SJCRH30 (cell line): ENCODE results near the gene NLE1. TPM values are rescaled to one million over a fixed set of nuclear protein-coding genes. Genes with fewer than 3 reads are reported as not detected.

Experiments used
- DNase-seq, 2 experiments: peaks; one replicate each; pipeline ENCODE4 v3.0.0-alpha.2; 2015 to 2020
- H3K27ac ChIP-seq: fragments of 250-450 bp; sonication (Bioruptor Pico); 2 replicates; pipeline ENCODE4 v1.5.1; 2020; ENCODE audit warnings: mild to moderate bottlenecking, moderate library complexity
- H3K27me3 ChIP-seq: fragments of 250-450 bp; sonication (Bioruptor Pico); 2 replicates; pipeline ENCODE4 v1.5.1; 2020; ENCODE audit warnings: mild to moderate bottlenecking, moderate library complexity
- H3K36me3 ChIP-seq: fragments of 250-450 bp; sonication (Bioruptor Pico); 2 replicates; pipeline ENCODE4 v1.5.1; 2020; ENCODE audit warnings: mild to moderate bottlenecking, moderate library complexity
- H3K4me1 ChIP-seq: fragments of 250-450 bp; sonication (Bioruptor Pico); 2 replicates; pipeline ENCODE4 v1.5.1; 2020; ENCODE audit warnings: mild to moderate bottlenecking, moderate library complexity
- H3K4me3 ChIP-seq: fragments of 250-450 bp; sonication (Bioruptor Pico); 2 replicates; pipeline ENCODE4 v1.5.1; 2020; ENCODE audit warnings: mild to moderate bottlenecking, moderate library complexity
- H3K9me3 ChIP-seq: fragments of 250-450 bp; sonication (Bioruptor Pico); replicated peaks from 2 replicates; pipeline ENCODE4 v1.5.1; 2020; ENCODE audit warnings: mild to moderate bottlenecking, moderate library complexity
- total RNA-seq: library from RNA; depleted of rRNA; stranded (reverse); fragments of >200 nt; shearing (Covaris generic); gene quantifications from 2 replicates; pipeline ENCODE4 v1.2.3, GENCODE V29; 2014

NLE1 gene
- total RNA-seq, 1 experiment from 2014 or later: 23.9 TPM

DNA sequence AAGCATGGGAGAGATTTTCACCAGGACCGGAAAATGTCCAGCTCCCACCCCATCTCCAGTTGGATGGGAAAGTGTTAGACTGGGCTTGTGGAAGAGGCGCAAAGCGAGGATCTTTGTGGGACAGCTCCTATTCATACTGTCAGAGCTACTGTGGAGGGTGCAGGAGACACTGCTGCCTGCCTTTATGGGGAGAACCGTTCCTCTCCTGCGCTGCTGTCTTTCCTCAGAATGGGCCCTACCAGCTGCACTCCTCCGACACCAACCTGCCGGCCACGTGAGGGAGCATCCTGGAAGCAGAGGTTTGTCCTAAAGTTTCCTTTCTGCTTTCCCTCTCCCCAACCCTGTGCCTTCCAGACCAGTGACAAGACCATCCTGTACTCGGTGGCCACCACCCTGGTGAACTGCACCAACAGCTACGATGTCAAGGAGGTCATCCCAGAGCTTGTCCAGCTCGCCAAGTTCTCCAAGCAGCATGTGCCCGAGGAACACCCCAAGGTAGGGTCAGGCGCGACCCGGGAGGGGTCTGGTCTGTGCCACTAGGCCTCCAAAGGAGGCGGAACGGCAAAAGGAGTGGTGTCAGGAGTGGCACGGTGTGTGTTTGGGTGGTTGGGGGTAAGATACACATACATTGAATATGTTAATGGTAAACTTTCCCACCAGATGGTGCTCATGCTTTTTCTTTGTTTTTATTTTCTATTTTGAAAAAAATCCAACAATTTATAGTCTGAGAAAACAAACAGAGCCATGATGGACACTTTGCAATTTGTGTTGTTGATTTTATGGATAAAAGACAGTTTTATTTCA, 29.1 kb upstream of the NLE1 start:
- DNase-seq: peak in 1 of 2 experiments; percentile 30
- Histone ChIP-seq H3K27me3 (0 out of 2 replicates have a peak, but pooled peaks cover 5% of the 10 kb centered on the region), H3K4me3 (no peak overlapping the region), H3K4me1 (no peaks in the 10 kb centered on the region; the same call in 1 of the 2 replicates), H3K9me3 (no peaks in the 10 kb centered on the region), H3K27ac (no peak overlapping the region), H3K36me3 (no peaks in the 10 kb centered on the region)

- Histone ChIP-seq H3K27me3 (0 out of 2 replicates have a peak, but pooled peaks cover 5% of the 10 kb centered on the region), H3K9me3 (no peaks in the 10 kb centered on the region), H3K36me3 (no peaks in the 10 kb centered on the region), H3K27ac (no peak overlapping the region), H3K4me3 (no peak overlapping the region), H3K4me1 (no peaks in the 10 kb centered on the region; the same call in 1 of the 2 replicates)
- DNase-seq: no peak
Measured at GRCh38 chr17:35169835-35170363, 27.8 kb upstream of the NLE1 start.

DNA sequence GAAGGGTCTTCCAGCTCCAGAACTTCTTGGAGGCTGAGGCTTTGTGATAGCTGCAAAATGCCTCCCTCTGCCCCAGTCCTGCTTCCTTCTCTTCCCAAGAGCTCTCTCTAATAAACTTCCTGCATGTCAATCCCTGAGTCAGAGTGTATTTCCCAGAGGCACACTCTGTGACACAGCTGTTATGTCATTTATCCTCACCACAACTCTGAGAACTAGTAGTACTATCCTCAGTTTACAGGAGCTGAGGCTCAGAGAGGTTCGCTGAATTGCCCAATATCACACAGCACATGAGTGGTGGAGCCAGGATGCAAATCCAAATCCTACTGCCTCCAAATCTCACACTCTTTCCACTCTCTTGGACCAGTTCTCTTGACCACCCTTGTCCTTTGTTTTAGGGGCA, 25.6 kb upstream of the NLE1 start:
- H3K27ac ChIP-seq: no peak overlapping the region
- H3K4me1 ChIP-seq: no peaks in the 10 kb centered on the region; the same call in 1 of the 2 replicates
- peak in 1 of 2 experiments; percentile 30 for DNase-seq
- no peaks in the 10 kb centered on the region for H3K9me3 ChIP-seq
- no peaks in the 10 kb centered on the region for H3K36me3 ChIP-seq
- H3K4me3 ChIP-seq: no peak overlapping the region
- H3K27me3 ChIP-seq: peaks cover 7% of the 10 kb centered on the region; the same call in 1 of the 2 replicates

GRCh38 chr17:35167046-35167445, 24.9 kb upstream of the NLE1 start:
- no peaks in the 10 kb centered on the region; the same call in 1 of the 2 replicates for H3K4me1 ChIP-seq
- H3K9me3 ChIP-seq: no peaks in the 10 kb centered on the region
- no peak overlapping the region for H3K27ac ChIP-seq
- H3K4me3 ChIP-seq: no peak overlapping the region
- peaks cover 9% of the 10 kb centered on the region; the same call in 1 of the 2 replicates for H3K27me3 ChIP-seq
- no peaks in the 10 kb centered on the region for H3K36me3 ChIP-seq
- DNase-seq: peak in 1 of 2 experiments; percentile 18

- H3K4me3 ChIP-seq: no peak overlapping the region
- DNase-seq: no peak
- peaks cover 9% of the 10 kb centered on the region; the same call in 1 of the 2 replicates for H3K27me3 ChIP-seq
- H3K4me1 ChIP-seq: no peaks in the 10 kb centered on the region; the same call in 1 of the 2 replicates
- H3K27ac ChIP-seq: no peak overlapping the region
- H3K36me3 ChIP-seq: no peaks in the 10 kb centered on the region
- H3K9me3 ChIP-seq: no peaks in the 10 kb centered on the region
Measured at GRCh38 chr17:35166526-35166925, 24.4 kb upstream of the NLE1 start.

DNA sequence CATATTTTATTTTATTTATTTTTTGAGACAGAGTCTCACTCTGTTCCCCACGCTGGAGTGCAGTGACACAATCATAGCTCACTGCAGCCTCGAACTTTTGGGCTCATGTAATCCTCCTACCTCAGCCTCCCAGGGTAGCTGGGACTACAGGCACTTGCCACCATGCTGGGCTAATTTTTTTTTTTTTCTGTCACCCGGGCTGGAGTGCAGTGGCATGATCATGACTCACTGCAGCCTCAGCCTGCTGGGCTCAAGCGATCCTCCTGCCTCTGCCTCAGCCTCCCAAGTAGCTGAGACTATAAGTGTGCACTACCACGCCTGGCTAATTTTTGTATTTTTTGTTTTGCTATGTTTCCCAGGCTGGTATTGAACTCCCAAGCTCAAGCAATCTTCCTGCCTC, 22.6 kb upstream of the NLE1 start:
- no peaks in the 10 kb centered on the region for H3K36me3 ChIP-seq
- peaks cover 6% of the 10 kb centered on the region; the same call in 1 of the 2 replicates for H3K27me3 ChIP-seq
- no peaks in the 10 kb centered on the region for H3K9me3 ChIP-seq
- no peak overlapping the region for H3K27ac ChIP-seq
- H3K4me1 ChIP-seq: no peaks in the 10 kb centered on the region; the same call in 1 of the 2 replicates
- no peak overlapping the region for H3K4me3 ChIP-seq
- no peak for DNase-seq

DNA sequence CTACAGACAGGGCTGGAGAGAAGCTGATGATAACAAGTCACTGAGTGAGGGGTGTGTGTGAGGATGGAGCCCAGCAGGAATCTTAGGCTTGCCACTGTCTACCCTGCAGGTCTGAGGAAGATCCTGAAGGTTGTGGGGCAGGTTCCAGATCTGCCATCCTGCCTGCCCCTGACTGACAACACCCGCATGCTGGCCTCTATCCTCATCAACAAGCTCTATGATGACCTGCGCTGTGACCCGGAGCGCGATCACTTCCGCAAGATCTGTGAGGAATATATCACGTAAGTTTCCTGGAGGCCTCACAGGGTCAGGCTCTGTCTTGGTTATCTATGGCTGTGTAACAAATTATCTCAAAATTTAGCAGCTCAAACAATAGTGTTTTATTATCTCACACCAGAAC, 21.8 kb upstream of the NLE1 start:
- Histone ChIP-seq H3K4me1 (no peaks in the 10 kb centered on the region; the same call in 1 of the 2 replicates), H3K4me3 (no peak overlapping the region), H3K36me3 (no peaks in the 10 kb centered on the region), H3K9me3 (no peaks in the 10 kb centered on the region), H3K27ac (no peak overlapping the region), H3K27me3 (peaks cover 4% of the 10 kb centered on the region; the same call in 1 of the 2 replicates)
- no peak for DNase-seq

- DNase-seq: no peak
- H3K36me3 ChIP-seq: no peaks in the 10 kb centered on the region
- peaks cover 4% of the 10 kb centered on the region; the same call in 1 of the 2 replicates for H3K27me3 ChIP-seq
- H3K27ac ChIP-seq: no peak overlapping the region
- no peaks in the 10 kb centered on the region; the same call in 1 of the 2 replicates for H3K4me1 ChIP-seq
- H3K4me3 ChIP-seq: no peak overlapping the region
- H3K9me3 ChIP-seq: no peaks in the 10 kb centered on the region
Measured at GRCh38 chr17:35162755-35163154, 20.7 kb upstream of the NLE1 start.

- H3K27me3 ChIP-seq: peaks cover 4% of the 10 kb centered on the region; the same call in 1 of the 2 replicates
- no peak overlapping the region for H3K27ac ChIP-seq
- no peaks in the 10 kb centered on the region for H3K36me3 ChIP-seq
- no peaks in the 10 kb centered on the region for H3K4me1 ChIP-seq
- H3K4me3 ChIP-seq: no peak overlapping the region
- no peaks in the 10 kb centered on the region for H3K9me3 ChIP-seq
- DNase-seq: no peak
Measured at GRCh38 chr17:35161281-35161761, 19.2 kb upstream of the NLE1 start.

- Histone ChIP-seq H3K4me3 (no peak overlapping the region), H3K27ac (no peak overlapping the region)
- no peak for DNase-seq
Measured at GRCh38 chr17:35160354-35161201, 18.5 kb upstream of the NLE1 start.

DNA sequence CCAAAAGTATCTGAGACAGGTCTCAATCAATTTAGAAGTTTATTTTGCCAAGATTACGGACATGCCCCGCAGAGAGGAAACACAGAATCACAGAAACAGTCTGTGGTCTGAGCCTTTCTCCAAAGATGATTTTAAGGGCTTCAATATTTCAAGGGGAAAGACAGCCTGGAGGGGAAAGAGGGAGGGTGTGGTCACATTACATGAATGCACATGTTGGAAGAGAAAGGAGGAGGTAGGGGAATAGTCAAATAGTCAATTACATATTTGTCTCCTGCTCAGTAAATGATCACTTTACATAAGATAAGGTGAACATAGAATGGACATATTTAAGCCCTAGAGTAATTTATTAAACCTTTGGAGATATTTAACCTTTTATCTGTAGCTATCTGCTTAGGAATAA, 17.8 kb upstream of the NLE1 start:
- Histone ChIP-seq H3K36me3 (no peaks in the 10 kb centered on the region), H3K27ac (no peak overlapping the region), H3K4me1 (no peaks in the 10 kb centered on the region), H3K9me3 (no peaks in the 10 kb centered on the region), H3K27me3 (peaks cover 4% of the 10 kb centered on the region; the same call in 1 of the 2 replicates), H3K4me3 (no peak overlapping the region)
- DNase-seq: no peak

More at GRCh38 chr17:35160354-35161201, 18.5 kb upstream of the NLE1 start:
- no peaks in the 10 kb centered on the region for H3K4me1 ChIP-seq
- H3K9me3 ChIP-seq: no peaks in the 10 kb centered on the region
- H3K27me3 ChIP-seq: peaks cover 4% of the 10 kb centered on the region; the same call in 1 of the 2 replicates
- H3K36me3 ChIP-seq: no peaks in the 10 kb centered on the region

DNA sequence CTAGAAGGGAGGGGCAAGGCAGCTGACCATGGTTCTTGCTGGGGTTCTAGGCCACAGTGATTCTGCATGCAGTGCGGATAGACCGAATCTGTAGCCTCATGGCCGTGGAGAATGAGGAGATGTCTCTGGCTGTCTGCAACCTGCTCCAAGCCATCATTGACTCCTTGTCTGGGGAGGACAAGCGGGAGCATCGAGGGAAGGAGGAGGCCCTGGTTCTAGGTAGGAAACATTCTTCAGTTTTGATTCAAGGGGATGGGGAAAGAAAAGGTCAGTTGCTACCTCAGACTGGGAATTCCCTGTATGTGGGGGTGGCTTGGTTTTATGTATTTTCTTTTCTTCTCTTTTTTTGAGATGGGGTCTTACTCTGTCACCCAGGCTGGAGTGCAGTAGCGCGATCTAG, 13.1 kb upstream of the NLE1 start:
- Histone ChIP-seq H3K9me3 (no peaks in the 10 kb centered on the region), H3K4me3 (no peak overlapping the region), H3K36me3 (no peaks in the 10 kb centered on the region), H3K27ac (no peak overlapping the region), H3K4me1 (no peaks in the 10 kb centered on the region), H3K27me3 (peaks cover 8% of the 10 kb centered on the region; the same call in 1 of the 2 replicates)
- DNase-seq: no peak

GRCh38 chr17:35154196-35155165, 12.4 kb upstream of the NLE1 start:
- H3K36me3 ChIP-seq: no peaks in the 10 kb centered on the region
- DNase-seq: no peak
- H3K27ac ChIP-seq: no peak overlapping the region
- no peak overlapping the region for H3K4me3 ChIP-seq
- no peaks in the 10 kb centered on the region for H3K4me1 ChIP-seq
- no peaks in the 10 kb centered on the region for H3K9me3 ChIP-seq
- H3K27me3 ChIP-seq: peaks cover 8% of the 10 kb centered on the region; the same call in 1 of the 2 replicates
